Astrocyte (in vitro differentiated cells and primary cell): ENCODE data around the gene COL27A1. TPM values are rescaled to one million over a fixed set of nuclear protein-coding genes. Genes with fewer than 3 reads are reported as not detected.
A peak's percentile ranks its signal among the peaks of the same experiment; 100 is the strongest.

Experiments used
- DNase-seq: peaks from one replicate; pipeline ENCODE4 v3.0.0-alpha.2; 2010; ENCODE audit warnings: low read depth
- FAIRE-seq: peaks from 2 replicates; lab custom pipeline; 2011; peaks lifted over from hg19 to GRCh38; lab: Jason Lieb, UNC
- H2AFZ ChIP-seq: 2 replicates; pipeline ENCODE4 v1.6.0; 2012; ENCODE audit warnings: low read depth, low read length, inconsistent platforms
- H3K27ac ChIP-seq: 2 replicates; pipeline ENCODE4 v1.5.1; 2011; ENCODE audit warnings: low read depth, low read length, inconsistent platforms
- H3K27me3 ChIP-seq: 2 replicates; pipeline ENCODE4 v1.6.0; 2011; ENCODE audit warnings: low read length, inconsistent platforms; ENCODE audit not compliant: insufficient read depth
- H3K36me3 ChIP-seq: 2 replicates; pipeline ENCODE4 v1.5.1; 2011; ENCODE audit warnings: low read length, inconsistent platforms; ENCODE audit not compliant: insufficient read depth
- H3K4me1 ChIP-seq: 2 replicates; pipeline ENCODE4 v1.5.1; 2011; ENCODE audit warnings: low read length, inconsistent platforms; ENCODE audit not compliant: insufficient read depth
- H3K4me2 ChIP-seq: 2 replicates; pipeline ENCODE4 v1.6.0; 2012; ENCODE audit warnings: low read length, inconsistent platforms
- H3K4me3 ChIP-seq: 2 replicates; pipeline ENCODE4 v1.5.1; 2011; ENCODE audit warnings: low read depth, mild to moderate bottlenecking, low read length, inconsistent platforms; ENCODE audit not compliant: insufficient read depth
- H3K79me2 ChIP-seq: 2 replicates; pipeline ENCODE4 v1.6.0; 2012; ENCODE audit warnings: mild to moderate bottlenecking, low read length, inconsistent platforms; ENCODE audit not compliant: insufficient read depth
- H3K9ac ChIP-seq: 2 replicates; pipeline ENCODE4 v1.6.0; 2012; ENCODE audit warnings: mild to moderate bottlenecking, low read length, inconsistent platforms
- H3K9me3 ChIP-seq: 2 replicates; pipeline ENCODE4 v1.5.1; 2012; ENCODE audit warnings: low read depth, mild to moderate bottlenecking, low read length, inconsistent platforms; ENCODE audit not compliant: insufficient read depth
- H4K20me1 ChIP-seq: 2 replicates; pipeline ENCODE4 v1.6.0; 2012; ENCODE audit warnings: low read length, inconsistent platforms; ENCODE audit not compliant: insufficient read depth
- H3K27ac Mint-ChIP-seq: one replicate; pipeline ENCODE4 v1.8.0; 2021; ENCODE audit warnings: mild to moderate bottlenecking, mixed read lengths; ENCODE audit not compliant: unreplicated experiment
- H3K27me3 Mint-ChIP-seq: one replicate; pipeline ENCODE4 v1.8.0; 2021; ENCODE audit warnings: low read depth, mixed read lengths; ENCODE audit not compliant: unreplicated experiment
- H3K36me3 Mint-ChIP-seq: one replicate; pipeline ENCODE4 v1.8.0; 2021; ENCODE audit warnings: low read depth, mixed read lengths; ENCODE audit not compliant: unreplicated experiment
- H3K4me1 Mint-ChIP-seq: one replicate; pipeline ENCODE4 v1.8.0; 2021; ENCODE audit warnings: low read depth, mixed read lengths; ENCODE audit not compliant: unreplicated experiment
- H3K4me3 Mint-ChIP-seq: one replicate; pipeline ENCODE4 v1.8.0; 2021; ENCODE audit warnings: mild to moderate bottlenecking, moderate library complexity, mixed read lengths; ENCODE audit not compliant: unreplicated experiment
- H3K9me3 Mint-ChIP-seq: one replicate; pipeline ENCODE4 v1.8.0; 2021; ENCODE audit warnings: mild to moderate bottlenecking, mixed read lengths; ENCODE audit not compliant: unreplicated experiment
- CTCF ChIP-seq: IDR thresholded peaks from 2 replicates; pipeline ENCODE4 v1.5.1; 2011; ENCODE audit warnings: low read depth, mild to moderate bottlenecking, inconsistent platforms, low read length, moderate library complexity; ENCODE audit not compliant: insufficient read depth
- EZH2 ChIP-seq: IDR thresholded peaks from 2 replicates; pipeline ENCODE4 v1.6.1; 2012; ENCODE audit warnings: mild to moderate bottlenecking, low read length, inconsistent platforms; ENCODE audit not compliant: insufficient read depth
- total RNA-seq: library from RNA; stranded (reverse); gene quantifications from 2 replicates; pipeline ENCODE4 v1.2.1, GENCODE V29; 2021

COL27A1 gene
- total RNA-seq, 1 donor from 2014 or later: 31.2 TPM

GRCh38 chr9:114169952-114170770 is 14.8 kb downstream of the COL27A1 start:
- H3K27me3 Mint-ChIP-seq: no peaks in the 10 kb centered on the region
- Histone ChIP-seq H4K20me1 (peaks cover 39% of the 10 kb centered on the region), H3K79me2 (peaks cover 14% of the 10 kb centered on the region), H3K4me2 (peak overlapping the region; percentile 54), H2AFZ (no peak overlapping the region), H3K27ac (peak overlapping the region; percentile 30), H3K9me3 (no peaks in the 10 kb centered on the region), H3K4me1 (peaks cover 40% of the 10 kb centered on the region), H3K36me3 (no peaks in the 10 kb centered on the region), H3K27me3 (no peaks in the 10 kb centered on the region), H3K4me3 (no peak overlapping the region), H3K9ac (peak overlapping the region; percentile 23)
- FAIRE-seq (no peak), DNase-seq (no peak)
- peaks cover 20% of the 10 kb centered on the region for H3K4me1 Mint-ChIP-seq
- no peak overlapping the region for H3K27ac Mint-ChIP-seq
- TF ChIP-seq EZH2 (no peak), CTCF (no peak)
- no peaks in the 10 kb centered on the region for H3K9me3 Mint-ChIP-seq
- peaks cover 29% of the 10 kb centered on the region for H3K36me3 Mint-ChIP-seq
- no peak overlapping the region for H3K4me3 Mint-ChIP-seq

GRCh38 chr9:114170771-114171461 is 15.6 kb downstream of the COL27A1 start:
- Histone ChIP-seq H3K9me3 (no peaks in the 10 kb centered on the region), H3K79me2 (peaks cover 9% of the 10 kb centered on the region), H3K9ac (no peak overlapping the region), H3K4me2 (peak overlapping the region; percentile 4), H3K36me3 (no peaks in the 10 kb centered on the region), H3K27ac (no peak overlapping the region), H3K27me3 (no peaks in the 10 kb centered on the region), H3K4me1 (peaks cover 48% of the 10 kb centered on the region), H3K4me3 (no peak overlapping the region), H4K20me1 (peaks cover 31% of the 10 kb centered on the region), H2AFZ (no peak overlapping the region)
- Mint-ChIP-seq H3K27me3 (no peaks in the 10 kb centered on the region), H3K4me3 (no peak overlapping the region), H3K4me1 (peaks cover 23% of the 10 kb centered on the region), H3K36me3 (peaks cover 29% of the 10 kb centered on the region), H3K27ac (no peak overlapping the region), H3K9me3 (no peaks in the 10 kb centered on the region)
- DNase-seq (no peak), FAIRE-seq (no peak)
- TF ChIP-seq EZH2: no peak
- no peak for TF ChIP-seq CTCF
